HK-2 (cell line): Measurements from ENCODE around the gene MAMSTR.
A peak's percentile ranks its signal among the peaks of the same experiment; 100 is the strongest.
"Not testable (repeated sequence)": the region's sequence is repeated elsewhere in the genome, so short reads cannot be mapped to it uniquely, and the experiment has no call there.

Source experiments
- DNase-seq: peaks from one replicate; pipeline ENCODE4 v3.0.0-alpha.2; 2018; ENCODE audit not compliant: unreplicated experiment

MAMSTR gene

DNA sequence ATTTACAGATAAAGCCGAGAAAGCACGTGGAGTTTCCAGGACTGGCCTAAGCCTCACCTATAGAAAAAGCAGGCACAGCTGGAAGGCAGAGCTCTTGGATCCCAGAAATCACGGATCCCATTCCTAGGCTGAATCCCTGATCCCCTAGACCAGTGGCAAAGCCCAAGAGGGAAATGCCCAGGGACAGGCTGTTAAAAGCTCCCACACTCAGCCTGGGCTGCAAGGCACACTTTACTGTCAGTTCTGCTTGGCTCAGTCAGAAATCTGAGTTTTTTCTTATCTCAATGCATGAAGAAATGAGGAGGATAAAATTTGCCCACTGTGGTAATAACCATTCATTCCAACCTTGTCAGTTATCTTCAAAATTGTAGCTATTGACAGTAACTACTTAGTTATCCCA lies 31.7 kb downstream of the MAMSTR start:
- no peak for DNase-seq

DNA sequence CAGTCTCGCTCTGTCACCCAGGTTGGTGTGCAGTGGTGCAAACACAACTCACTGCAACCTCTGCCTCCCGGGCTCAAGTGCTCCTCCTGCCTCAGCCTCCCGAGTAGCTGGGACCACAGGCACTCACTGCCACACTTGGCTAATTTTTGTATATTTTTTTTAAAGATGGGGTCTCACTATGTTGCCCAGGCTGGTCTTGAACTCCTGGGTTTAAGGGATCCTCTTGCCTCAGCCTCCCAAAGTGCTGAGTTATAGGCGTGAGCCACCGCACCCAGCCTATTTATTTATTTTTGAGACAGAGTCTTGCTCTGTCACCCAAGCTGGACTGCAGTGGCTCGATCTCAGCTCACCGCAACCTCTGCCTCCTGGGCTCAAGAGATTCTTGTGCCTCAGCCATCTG lies 32.9 kb downstream of the MAMSTR start:
- DNase-seq = not testable (repeated sequence)

DNA sequence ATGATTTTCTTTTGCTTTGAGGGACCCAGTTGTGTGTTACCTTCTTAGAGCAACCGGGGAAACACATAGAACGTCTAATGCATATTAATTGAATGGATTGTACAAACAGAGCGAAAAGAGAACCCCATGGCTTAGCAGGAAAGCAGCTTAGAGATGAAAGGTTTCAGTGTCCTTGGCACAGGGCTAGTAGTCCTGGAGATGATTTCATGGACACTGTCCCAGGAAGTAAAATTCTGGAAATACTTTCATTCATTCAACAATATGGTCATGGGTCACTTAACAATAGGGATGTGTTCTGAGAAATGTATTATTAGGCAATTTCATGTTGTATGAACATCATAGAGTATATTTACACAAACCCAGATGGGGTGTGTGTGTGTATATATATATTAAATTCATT lies 33.4 kb downstream of the MAMSTR start:
- no peak for DNase-seq

DNA sequence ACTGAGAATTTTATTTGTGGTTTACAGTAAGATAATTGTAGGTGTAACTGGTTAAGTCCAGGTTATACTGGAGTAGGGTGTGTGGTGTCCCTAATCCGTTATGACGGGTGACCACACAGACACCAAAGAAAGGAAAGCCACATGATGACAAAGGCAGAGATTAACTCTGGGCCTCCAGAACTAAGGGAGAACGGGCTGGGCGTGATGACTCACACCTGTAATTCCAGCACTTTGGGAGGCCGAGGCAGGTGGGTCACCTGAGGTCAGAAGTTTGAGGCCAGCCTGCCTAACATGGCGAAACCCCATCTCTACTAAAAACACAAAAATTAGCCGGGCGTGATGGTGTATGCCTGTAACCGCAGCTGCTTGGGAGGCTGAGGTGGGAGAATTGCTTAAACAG lies 33.9 kb downstream of the MAMSTR start:
- peak; percentile 64 for DNase-seq

DNA sequence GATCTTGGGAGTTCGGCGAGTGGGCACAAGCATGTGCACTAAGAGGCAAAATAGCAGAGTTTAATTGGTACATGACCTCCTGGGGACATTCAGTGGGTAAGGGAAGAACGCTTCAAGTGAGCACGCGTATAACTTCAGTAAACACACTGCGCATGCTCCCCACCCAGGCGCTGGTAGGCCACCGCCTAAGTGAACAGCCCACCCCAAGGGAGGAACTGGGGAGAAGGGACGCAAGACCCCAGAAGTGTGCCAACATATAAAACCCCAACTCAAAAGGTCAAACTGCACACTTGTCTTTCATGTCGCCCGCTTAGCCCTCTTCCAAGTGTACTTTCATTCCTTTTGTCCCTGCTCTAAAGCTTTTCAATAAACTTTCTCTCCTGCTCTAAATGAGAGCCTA lies 36.2 kb downstream of the MAMSTR start:
- DNase-seq = no peak

DNA sequence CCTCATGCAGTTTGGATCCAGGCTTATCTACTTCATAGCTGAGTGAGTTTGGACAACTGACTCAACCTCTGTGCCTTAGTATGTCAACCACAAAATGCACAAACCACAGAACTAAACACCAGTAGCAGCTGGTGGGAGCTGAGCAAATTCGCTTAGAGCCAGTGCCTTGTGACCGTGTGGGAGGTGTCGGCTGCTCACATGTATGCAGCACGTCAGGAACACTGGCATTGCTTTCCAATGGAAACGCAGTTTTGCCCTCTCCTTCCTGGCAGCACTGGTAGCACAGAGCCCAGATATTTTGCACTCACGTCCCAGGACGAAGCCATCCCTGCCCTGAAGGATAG lies 38.4 kb downstream of the MAMSTR start:
- DNase-seq = peak; percentile 83

DNA sequence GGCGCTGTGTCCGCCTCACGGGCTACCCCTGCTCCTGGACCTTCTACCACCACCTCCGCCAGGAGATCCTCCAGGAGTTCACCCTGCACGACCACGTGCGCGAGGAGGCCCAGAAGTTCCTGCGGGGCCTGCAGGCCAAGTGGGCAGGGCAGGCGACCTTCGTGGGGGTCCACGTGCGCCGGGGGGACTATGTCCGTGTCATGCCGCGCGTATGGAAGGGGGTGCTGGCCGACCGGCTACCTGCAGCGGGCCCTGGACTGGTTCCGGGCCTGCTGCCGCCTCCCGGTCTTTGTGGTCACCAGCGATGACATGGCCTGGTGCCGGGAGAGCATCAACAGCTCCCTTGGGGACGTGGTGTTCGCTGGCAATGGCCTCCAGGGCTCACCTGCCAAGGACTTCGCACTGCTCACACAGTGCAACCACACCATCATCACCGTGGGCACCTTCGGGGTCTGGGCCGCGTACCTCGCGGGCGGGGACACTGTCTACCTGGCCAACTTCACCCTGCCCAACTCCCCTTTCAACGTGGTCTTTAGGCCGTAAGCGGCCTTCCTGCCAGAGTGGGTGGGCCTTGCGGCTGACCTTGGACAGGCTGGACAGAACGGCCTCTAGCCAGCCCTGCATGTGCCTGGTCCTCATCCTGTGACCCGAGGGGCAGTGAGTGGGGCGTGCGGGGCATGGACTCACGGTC lies 38.9 kb downstream of the MAMSTR start:
- DNase-seq = no peak

DNA sequence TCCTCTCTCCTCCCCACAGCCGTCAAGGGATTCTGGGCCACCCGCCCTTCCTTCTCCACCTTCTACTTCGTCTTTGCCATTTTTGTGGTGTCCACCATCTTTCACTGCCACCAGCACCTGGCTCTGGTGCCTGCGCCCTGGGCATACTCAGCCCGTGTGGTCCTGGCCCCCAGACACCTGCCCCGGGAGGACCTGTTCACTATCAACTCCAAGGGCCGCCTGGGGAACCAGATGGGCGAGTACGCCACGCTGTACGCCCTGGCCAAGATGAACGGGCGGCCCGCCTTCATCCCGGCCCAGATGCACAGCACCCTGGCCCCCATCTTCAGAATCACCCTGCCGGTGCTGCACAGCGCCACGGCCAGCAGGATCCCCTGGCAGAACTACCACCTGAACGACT lies 39.5 kb downstream of the MAMSTR start:
- DNase-seq = not testable (repeated sequence)

DNA sequence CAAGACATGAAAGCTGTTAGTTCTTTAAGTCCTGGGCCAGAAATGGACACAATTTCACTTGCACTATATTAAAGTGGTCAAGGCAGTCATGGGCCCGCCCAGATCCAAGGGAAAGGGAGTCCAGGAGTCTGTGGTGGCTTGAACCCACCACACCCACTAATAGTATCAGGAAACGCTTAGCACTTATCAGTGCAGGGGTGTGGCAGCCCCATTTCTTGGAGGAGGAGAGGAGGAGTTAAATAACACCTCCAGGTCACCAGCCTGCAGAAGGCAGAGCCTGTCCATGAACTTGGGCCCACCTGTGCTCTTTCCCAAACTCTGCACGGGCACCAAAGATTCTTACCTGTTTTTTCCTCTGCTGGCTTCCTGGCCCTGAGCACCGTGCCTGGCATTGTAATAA lies 41.3 kb downstream of the MAMSTR start:
- no peak for DNase-seq

DNA sequence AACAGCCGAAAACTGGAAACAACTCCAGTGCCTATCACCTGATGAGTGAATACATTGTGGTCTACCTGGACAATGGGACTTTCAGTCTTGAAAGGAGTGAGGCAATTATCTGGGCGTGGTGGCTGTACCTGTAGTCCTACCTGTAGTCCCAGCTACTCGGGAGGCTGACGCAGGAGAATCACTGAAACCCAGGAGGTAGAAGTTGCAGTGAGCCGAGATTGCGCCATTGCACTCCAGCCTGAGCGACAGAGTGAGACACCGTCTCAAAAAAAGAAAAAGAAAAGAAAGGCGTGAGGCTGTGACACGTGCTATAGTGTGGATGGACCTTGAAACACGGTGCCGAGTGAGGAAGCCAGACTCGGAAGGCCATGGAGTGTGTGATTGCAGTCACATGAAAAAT lies 42.6 kb downstream of the MAMSTR start:
- no peak for DNase-seq

DNA sequence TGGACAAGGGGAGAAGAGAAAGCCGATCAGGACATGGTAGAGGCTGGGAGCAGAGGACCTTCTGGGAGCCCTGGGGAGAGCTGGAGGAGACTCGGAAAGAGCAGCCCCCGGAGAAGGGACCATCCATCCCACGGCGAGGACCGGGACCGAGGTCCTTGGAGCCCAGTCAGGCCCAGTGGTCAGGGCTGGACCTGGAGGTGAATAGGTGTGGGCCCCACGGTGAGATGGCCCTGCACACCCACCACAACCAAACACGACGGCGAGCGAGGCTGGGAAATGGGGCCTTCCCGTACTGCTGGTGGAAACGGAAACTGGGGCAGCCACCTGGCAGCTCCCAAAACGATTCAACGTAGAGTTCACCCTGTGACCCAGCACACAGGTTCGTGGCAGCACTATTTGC lies 43.0 kb downstream of the MAMSTR start:
- DNase-seq = no peak

DNA sequence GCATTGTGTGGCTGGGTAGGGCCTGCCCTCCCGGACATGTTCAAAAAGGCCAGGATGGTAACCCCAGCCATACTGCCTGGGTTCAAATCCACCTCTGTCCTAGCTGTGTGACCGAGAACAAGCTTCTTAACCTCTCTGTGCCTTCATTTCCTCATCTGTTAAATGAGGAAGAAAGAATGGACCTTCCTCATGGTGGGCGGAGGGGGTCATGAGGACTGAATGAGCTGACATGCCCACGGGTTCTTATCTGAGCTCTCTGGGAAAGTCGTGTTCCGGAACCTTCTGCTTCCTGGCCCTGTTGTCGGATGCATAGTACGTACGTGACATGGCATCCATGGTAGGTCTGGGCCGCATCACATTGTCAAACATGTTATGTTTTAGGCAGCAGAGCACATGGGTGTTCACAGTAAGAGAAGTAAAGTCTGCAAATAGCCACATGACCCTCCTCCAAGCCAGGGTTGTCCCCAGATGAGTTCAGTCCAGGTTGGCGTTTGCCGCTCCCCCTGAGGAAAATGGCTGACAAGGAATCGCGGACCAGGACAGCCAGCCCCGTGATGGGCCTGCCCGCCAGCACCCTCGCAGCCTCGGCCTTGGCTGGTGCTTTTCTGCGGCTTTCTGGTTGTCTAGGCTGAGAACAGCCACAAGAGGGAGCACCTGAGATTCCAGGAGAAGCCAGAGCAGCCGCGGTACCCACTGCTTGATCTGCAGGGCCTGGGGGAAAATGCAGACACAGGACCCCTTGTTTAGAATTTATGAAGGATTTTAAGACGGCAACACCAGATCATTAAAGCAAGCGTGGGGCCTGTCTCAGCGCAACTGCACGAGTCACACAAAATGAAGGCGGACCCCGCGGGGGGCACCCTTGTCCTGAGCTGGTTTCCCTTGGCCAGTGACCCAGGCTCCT lies 44.4 kb downstream of the MAMSTR start:
- peak; percentile 79 for DNase-seq

DNA sequence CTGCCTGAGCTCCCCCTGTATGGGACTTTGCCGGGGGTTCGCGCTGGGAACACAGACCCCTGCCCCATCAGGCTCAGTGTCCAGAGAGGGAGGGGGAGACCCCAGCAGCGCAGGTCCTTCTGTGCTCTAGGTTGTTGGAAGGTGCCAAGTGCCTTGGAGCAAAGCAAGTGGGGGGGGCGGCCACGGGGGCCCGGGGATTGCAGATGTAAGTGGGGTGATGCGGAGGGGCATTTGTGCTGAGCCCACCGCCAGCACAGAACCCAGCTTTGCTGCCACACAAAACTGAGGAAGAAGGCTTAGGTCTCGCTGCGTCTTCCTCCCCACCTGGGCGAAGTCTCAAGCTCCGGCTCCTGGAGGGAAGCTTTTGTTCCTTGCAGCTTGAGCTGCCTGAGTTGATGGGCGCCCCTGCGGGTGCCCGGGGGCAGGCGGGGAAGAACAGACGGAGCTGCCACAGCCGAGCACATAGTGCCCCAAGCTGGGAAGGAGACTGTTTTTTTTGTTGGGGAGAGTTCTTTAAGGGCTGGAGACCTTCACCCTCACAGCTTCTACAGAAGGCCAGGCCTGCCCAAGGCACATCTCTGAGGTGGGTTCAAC lies 45.2 kb downstream of the MAMSTR start:
- no peak for DNase-seq

DNA sequence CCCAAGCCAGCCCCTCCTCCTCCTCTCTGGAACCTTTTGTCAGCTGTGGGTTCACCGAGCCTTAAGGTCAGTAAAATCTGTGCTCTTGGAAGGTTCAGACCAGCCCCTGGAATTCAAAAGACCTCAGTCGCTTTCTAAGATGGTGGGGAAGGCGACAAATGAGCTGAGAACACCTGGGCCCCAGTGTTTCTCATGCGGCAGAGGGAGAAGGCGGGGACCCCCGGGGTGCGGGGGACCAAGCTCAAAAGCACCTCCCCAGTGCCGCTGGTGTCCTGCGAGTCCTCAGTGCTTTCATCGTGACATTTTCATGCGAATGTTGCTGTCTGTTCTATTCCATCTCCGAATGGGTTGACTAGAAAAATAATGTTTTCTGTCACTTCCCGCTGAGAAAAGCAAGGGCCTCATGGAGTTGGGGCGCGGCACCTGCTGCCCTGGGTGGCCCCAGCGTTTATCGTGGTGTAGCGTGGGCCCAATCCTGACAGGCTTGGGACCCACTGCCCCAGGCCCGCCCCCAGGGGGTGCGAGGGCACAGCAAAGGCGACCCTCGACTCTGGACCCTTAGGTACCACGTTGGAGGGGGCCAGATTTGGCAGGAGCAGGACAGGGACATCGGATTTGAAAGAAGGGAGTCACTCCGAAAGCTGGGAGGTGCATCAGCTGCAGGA lies 46.0 kb downstream of the MAMSTR start:
- DNase-seq = no peak

DNA sequence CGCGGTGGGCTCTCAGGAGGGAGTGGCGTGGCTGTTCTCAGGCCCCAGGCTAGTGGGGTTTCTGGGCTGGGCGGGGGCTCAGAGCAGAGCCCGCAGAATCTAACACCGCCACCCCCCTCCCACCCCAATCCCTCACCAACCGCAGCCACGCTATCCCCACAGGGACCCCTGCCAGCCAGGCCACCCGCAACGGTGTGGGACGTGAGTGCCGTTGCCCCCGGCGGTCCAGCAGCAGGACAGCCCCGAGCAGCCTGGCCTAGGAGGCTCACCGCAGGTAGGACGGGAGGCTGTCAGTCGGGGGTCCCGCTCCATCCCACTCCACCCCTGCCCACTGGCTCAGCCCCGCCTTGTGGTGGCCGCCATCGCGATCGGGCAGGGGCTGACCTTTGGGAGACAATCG lies 46.5 kb downstream of the MAMSTR start, which contains the start of gene NTN5:
TSS of gene NTN5 (minus strand) at position 24 of the 400 bp plus-strand sequence. CDS start 2,031 bp downstream, outside the sequence.
- DNase-seq = no peak

DNA sequence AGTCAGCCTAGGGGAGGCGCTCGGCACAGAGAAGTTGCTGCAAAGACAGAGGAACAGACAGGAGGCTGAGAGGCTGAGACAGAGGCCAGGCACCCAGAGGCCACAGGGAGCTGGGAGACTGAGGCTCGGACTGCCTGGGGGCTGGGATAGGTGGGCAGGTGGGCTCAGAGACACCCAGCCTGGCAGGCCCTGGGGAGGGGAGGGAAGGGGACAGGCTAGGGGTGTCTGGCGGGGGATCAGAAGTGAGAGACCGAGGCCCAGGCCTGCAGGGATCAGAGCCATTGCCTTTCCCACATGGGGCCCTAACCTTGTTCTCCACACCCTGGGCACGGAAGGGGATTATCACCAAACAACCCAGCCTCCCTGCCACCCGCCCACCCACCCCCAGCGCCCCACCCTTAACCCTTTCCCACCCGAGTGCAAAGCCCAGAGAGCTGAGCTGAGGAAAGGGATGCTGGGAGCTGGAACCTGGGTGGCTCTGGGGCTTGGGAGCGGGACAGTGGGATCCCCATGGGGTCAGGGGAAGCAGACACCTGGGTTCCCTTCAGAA lies 48.0 kb downstream of the MAMSTR start:
- no peak for DNase-seq

DNA sequence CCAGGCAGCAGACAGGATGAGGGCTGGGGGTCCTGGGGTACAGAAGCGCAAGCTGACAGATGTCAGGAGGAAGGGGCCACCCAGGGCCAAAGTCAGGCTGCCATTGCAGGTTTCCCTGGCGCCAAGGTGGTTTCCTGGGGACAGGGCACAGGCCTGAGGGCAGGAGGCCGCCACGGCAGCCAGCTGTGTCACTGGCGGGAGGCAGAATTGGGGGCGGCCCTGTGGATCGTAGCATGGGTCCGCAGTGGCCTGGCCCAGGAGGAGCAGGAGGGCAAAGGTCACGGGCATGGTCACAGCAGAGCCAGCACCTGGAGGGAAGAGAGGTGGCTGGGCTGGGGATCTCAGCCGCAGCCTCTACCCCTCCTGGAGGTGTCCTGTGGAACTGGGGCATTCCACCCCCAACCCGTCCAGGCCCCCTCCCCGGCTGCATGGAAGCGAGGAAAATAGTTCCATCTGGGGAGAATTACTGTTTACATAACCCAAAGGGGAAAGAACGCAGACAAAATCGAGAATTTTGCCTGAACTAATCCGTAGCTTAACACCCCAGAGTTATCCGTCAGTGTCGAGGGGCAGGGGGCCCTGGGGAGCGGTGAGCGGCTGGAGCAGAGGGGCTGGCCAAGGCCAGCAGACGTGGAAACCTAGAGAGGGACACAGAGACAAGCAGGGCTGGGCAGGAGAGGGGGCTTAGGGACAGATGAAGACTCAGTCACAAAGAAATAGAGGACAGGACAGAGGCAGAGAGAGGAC lies 48.7 kb downstream of the MAMSTR start:
- DNase-seq = no peak

DNA sequence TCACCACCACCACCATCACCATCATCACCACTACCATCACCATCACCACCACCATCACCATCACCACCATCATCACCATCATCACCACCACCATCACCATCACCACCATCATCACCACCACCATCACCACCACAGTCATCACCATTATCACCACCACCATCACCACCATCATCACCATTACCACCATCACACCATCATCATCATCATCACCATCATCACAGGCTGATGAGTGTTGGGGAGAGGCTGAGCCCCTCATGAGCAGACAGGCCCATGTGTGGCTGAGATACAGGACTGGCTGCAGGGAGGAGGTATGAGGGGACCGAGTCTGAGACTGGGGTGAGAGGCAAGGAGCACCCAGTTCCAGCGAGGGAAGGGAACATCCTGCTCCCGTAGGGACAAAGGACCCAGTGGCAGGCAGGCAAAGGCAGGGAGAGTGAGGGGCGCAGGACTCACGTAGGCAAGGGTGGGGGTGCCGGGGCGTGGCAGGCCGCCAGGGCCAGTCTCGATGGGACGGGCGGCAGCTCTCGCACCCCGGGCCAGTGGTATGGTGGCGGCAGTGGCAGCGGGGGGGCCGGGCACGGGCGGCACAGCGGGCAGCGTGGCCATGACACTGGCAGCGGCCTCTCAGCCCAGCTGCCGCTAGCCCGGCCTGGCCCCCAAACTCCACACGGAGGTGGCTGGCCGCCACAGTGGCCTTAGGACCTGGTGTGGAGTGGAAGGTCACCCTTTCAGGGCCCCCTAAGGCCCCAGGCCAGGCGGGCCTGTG lies 49.4 kb downstream of the MAMSTR start:
- no peak for DNase-seq

DNA sequence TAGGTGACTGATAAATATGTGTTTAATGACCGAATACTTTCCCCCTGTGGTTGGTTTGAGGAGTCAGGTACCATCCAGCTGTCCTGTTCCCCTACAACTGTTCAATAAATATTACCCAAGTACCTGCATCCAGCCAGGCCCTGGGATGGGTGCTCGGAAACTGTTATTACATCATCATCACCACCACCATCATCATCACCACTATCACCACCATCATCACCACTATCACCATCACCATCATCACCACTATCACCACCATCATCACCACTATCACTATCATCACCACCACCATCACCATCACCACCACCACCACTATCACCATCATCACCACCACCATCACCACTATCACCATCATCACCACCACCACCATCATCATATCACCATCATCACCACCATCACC lies 50.8 kb downstream of the MAMSTR start:
- DNase-seq = no peak

DNA sequence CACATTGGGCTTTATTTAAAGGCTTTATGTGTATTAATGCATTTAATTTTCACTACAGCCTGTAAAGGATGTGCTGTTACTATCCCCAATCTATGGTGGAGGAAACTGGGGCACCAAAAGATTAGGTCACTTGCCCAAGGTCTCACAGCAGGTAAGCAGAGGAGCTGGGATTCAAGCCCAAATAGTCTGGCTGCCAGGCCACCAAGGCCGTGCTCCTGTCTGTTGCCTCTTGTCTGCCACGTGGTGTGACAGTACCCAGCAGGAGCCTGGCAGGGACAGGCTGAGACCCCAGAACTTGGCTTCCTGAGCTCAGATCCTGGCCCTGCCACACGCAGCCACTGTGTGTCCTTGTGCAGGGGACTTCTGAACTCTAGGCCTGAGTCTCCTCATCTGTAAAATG lies 51.2 kb downstream of the MAMSTR start:
- no peak for DNase-seq

DNA sequence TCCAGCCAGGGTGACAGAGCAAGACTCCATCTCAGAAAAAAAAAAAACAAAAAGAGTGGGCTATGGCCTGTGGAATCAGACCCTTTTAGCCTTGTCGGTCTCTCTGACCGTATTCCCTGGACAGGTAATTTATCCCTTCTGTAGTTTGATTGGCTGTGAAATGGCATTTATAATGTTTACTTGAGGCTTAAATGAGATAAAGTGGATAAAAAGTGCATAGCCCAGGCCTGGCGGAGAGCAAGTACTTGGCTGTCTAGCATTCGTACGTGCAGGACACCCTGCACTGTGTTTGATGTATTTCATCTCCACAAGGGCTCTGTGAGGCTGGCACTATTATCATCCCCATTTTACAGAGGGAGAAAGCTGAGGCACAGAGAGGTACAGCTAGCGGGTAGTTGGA lies 53.7 kb downstream of the MAMSTR start:
- DNase-seq = no peak
